Activated T-cell treated with anti-CD3 and anti-CD28 coated beads, Interleukin-2, amount 50 U/mL, for 72 hours (primary cell): ENCODE measurements around the gene BBS1. TPM values are rescaled to one million over a fixed set of nuclear protein-coding genes. Genes with fewer than 3 reads are reported as not detected.
A peak's percentile ranks its signal among the peaks of the same experiment; 100 is the strongest.
"Not testable (repeated sequence)": the region's sequence is repeated elsewhere in the genome, so short reads cannot be mapped to it uniquely, and the experiment has no call there.

Experiments used
- ATAC-seq, 2 donors: fragments of 150-1000 bp; cut with Tn5 transposase; replicated peaks in 1 of 2; 2 replicates each; pipeline ENCODE4 v1.10.0; 2021; ENCODE audit warnings: moderate library complexity in 2 of 2, mild to moderate bottlenecking in 1 of 2
- DNase-seq, 2 donors: peaks; one replicate each; pipeline ENCODE4 v3.0.0; 2021 to 2022; ENCODE audit warnings: mixed read lengths in 1 of 2
- H3K27ac Mint-ChIP-seq: one replicate; pipeline ENCODE4 v1.8.0; 2022; ENCODE audit warnings: mild to moderate bottlenecking, moderate library complexity, mixed read lengths
- H3K27me3 Mint-ChIP-seq: one replicate; pipeline ENCODE4 v1.8.0; 2022; ENCODE audit warnings: low read depth, mixed read lengths
- H3K36me3 Mint-ChIP-seq, 2 donors: one replicate each; pipeline ENCODE4 v1.8.0; 2022; ENCODE audit warnings: mixed read lengths in 2 of 2, mild to moderate bottlenecking in 1 of 2; ENCODE audit not compliant: insufficient read depth in 2 of 2
- H3K4me1 Mint-ChIP-seq: one replicate; pipeline ENCODE4 v1.8.0; 2022; ENCODE audit warnings: low read depth, mixed read lengths
- H3K4me3 Mint-ChIP-seq, 2 donors: one replicate each; pipeline ENCODE4 v1.8.0; 2022; ENCODE audit warnings: mild to moderate bottlenecking in 2 of 2, mixed read lengths in 2 of 2, moderate library complexity in 2 of 2
- H3K9me3 Mint-ChIP-seq, 2 donors: one replicate each; pipeline ENCODE4 v1.8.0; 2022; ENCODE audit warnings: mixed read lengths in 2 of 2
- total RNA-seq, 2 donors: library from RNA; stranded (reverse); gene quantifications; one replicate each; pipeline ENCODE4 v1.2.3, GENCODE V29; 2022

BBS1 gene
- total RNA-seq, 2 donors from 2014 or later, result 18.1 to 18.8 TPM

DNA sequence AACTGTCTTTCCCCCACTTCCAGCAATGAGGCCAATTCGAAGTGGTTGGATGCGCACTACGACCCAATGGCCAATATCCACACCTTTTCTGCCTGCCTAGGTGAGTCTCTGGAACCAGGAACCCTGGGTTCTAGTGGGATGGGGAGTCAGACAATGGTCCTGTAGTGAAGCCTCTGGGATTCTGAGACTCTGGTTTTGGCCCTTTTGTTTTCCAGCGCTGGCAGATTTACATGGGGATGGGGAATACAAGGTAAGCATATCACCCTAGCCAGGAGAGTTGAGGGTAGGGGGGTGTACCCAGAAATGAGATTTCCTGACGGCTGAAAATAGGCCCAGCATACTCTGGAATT, 530 bp downstream of the BBS1 start:
- Mint-ChIP-seq H3K4me3 (peak overlapping the region; percentile 93), H3K36me3 (peaks cover 0 to 2% of the 10 kb centered on the region in 2 donors), H3K4me1 (peaks cover 10% of the 10 kb centered on the region), H3K27ac (peak overlapping the region; percentile 10), H3K27me3 (no peaks in the 10 kb centered on the region), H3K9me3 (no peaks in the 10 kb centered on the region)
- DNase-seq, result no peak
- ATAC-seq, result no peak

DNA sequence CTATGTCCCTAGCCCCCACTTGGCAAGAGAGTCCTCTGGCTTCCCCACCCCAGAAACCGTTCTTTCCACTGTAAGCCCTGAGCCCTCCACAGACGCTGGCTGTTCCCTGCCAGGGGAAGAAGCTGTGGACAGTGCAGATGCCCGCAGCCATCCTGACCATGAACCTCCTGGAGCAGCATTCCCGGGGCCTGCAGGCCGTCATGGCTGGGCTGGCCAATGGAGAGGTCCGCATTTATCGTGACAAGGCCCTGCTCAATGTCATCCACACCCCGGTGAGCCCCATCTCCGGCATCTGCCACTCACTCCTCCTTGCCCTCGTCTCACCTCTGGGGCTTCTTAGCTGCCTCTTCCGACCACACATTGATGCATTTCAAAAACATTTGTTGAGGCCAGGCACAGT, 13.2 kb downstream of the BBS1 start:
- Mint-ChIP-seq H3K9me3 (no peaks in the 10 kb centered on the region), H3K4me3 (no peak overlapping the region), H3K27me3 (no peaks in the 10 kb centered on the region), H3K27ac (no peak overlapping the region), H3K36me3 (peaks cover 2 to 8% of the 10 kb centered on the region in 2 donors), H3K4me1 (no peaks in the 10 kb centered on the region)
- DNase-seq (no peak), ATAC-seq (no peak)

DNA sequence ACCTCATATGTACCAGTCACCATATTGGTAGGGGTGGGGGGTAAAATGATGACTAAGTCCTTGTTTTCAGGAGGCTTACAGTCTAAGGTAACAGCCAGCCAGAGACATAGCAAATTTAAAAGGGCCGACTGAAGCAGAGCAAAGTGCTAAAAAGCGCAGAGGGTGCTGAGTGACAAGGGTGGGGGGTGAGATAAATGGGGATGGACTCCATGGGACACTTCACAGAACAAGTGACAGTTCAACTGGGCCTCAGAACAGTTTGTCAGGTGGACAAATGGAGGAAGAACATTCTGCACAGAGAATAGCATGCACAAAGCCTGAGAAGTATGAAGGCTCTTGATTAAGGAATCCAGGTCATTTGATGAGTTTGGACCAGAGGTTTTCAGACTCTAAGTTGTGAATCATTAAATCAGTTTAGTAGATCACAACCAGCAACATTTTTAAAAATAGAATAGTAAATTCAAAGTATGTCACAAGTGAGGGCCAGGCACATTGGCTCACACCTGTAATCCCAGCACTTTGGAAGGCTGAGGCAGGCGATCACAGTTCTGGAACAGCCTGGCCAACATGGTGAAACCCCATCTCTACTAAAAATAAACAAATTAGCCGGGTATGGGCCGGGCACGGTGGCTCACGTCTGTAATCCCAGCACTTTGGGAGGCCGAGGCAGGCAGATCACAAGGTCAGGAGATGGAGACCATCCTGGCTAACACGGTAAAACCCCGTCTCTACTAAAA, 14.0 kb downstream of the BBS1 start:
- H3K36me3 Mint-ChIP-seq, result peaks cover 2 to 8% of the 10 kb centered on the region in 2 donors
- no peak overlapping the region for H3K4me3 Mint-ChIP-seq
- H3K27me3 Mint-ChIP-seq, result no peaks in the 10 kb centered on the region
- H3K9me3 Mint-ChIP-seq, result no peaks in the 10 kb centered on the region
- ATAC-seq, result no peak
- no peaks in the 10 kb centered on the region for H3K4me1 Mint-ChIP-seq
- H3K27ac Mint-ChIP-seq, result no peak overlapping the region
- no peak for DNase-seq

DNA sequence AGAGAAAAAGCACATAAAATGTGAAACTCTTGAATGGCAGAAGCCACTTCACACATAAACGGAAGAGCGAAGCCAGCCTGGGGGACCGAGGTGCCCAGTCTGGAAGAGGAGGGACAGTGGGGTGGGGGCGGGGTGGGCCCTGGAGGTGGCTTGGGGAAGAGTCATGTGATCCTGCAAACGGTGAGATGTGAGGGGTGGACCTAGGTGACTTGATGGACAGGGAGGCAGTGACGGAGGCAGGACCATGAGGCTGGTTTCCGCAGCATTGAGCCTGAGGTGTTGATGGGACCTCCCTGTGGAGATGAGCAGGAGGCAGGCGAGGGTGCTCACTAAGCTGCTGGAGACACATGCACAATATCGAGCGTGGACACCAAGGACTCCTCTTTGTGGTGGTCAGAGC, 18.6 kb downstream of the BBS1 start:
- Mint-ChIP-seq H3K4me1 (peaks cover 6% of the 10 kb centered on the region), H3K4me3 (no peak overlapping the region), H3K27me3 (no peaks in the 10 kb centered on the region), H3K36me3 (peaks cover 0 to 3% of the 10 kb centered on the region in 2 donors), H3K27ac (no peak overlapping the region), H3K9me3 (no peaks in the 10 kb centered on the region)
- ATAC-seq (no peak), DNase-seq (no peak)

DNA sequence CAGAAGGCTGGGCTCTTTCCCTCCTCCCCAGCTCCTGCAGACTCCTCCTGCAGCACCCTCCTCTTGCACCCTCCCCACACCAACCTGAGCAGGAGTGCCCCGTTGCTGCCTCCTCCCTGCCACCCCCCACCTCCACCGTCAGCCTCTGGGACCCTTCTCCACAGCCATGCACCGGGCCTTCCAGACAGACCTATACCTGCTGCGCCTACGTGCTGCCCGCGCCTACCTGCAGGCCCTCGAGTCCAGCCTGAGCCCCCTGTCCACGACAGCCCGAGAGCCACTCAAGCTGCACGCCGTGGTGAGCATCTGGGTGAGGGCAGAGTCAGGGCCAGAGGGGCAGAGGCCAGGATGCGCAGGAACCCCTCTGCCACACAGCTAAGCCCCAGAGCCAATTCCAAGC, 19.2 kb downstream of the BBS1 start:
- Mint-ChIP-seq H3K27me3 (no peaks in the 10 kb centered on the region), H3K4me1 (peaks cover 6% of the 10 kb centered on the region), H3K9me3 (no peaks in the 10 kb centered on the region), H3K4me3 (no peak overlapping the region), H3K27ac (no peak overlapping the region), H3K36me3 (peaks cover 0 to 3% of the 10 kb centered on the region in 2 donors)
- DNase-seq (no peak), ATAC-seq (no peak)

DNA sequence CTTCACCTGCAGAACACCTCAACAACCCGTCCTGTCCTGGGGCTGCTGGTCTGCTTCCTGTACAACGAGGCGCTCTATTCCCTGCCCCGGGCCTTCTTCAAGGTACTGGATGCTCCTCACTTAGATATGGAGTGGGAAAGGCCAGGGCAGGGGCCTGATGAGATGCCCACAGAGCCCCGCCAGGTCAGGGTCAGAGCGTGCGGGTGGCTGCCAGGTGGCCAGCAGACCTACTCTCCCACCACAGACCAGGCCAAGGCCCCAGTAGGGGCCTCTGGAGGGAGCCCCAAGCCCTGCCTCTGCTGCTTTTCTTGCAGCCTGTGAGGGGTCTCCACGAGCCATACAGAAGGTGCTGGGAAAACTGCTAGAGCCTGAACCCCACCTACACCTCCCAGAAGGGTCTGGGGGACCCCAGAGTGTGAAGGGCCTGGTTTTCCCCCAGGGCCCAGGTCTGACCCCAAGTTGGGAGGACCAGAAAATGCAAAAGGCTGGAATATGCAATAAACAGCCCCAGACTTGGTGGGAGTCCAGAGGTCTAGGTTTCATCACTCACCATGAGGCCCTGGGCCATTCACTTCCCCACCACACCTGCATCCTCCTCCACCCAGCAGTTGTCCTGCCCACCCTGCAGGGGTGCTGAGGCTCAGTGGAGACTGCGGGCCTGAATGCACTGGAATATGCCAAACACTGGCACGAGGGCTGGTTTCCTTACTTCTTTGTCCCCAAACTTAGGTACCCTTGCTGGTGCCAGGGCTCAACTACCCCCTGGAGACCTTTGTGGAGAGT, 20.7 kb downstream of the BBS1 start:
- Mint-ChIP-seq H3K4me1 (peaks cover 6% of the 10 kb centered on the region), H3K27me3 (no peaks in the 10 kb centered on the region), H3K27ac (no peak overlapping the region), H3K9me3 (no peaks in the 10 kb centered on the region), H3K4me3 (no peak overlapping the region), H3K36me3 (peaks cover 3 to 7% of the 10 kb centered on the region in 2 donors)
- DNase-seq (no peak), ATAC-seq (no peak)

DNA sequence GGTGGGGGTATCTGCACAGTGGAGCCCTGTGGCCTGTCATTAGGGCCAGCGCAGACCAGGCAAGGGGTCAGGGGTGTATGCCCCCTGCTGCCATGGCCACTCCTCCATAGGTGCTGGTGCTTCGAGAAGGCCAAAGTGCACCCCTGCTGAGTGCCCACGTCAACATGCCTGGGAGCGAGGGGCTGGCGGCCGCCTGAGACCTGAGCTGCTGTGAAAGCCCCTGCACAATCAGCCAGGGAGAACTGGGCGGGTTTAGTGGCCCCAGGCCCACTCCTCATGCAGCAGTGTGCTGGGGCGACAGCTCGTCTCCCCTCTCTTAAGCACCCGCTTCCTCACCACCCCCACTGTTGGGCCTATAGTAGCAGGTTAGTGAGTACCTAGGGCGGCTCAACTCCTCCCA, 21.4 kb downstream of the BBS1 start:
- H3K4me1 Mint-ChIP-seq, result peaks cover 6% of the 10 kb centered on the region
- no peak for ATAC-seq

DNA sequence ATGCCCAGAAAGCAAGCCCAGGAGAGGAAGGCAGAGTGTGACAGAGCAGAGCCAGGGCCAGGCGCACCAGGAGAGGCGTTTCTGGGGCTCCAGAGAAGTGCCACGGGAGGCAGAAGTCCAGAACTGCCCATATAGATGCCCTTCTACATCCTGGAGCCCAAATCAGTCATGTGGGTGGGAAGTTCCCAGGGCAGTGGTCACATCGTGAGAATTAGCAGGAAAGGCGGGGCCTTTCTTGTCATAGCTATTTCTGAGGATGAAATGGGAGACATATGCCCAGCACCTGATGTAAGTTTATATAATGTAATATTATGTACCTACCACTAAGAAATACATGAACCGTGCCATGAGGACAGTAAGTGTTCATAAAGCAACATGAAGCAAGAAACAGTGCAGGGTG, 22.3 kb downstream of the BBS1 start:
- Mint-ChIP-seq H3K4me1 (peaks cover 6% of the 10 kb centered on the region), H3K27me3 (no peaks in the 10 kb centered on the region), H3K27ac (peak overlapping the region; percentile 64), H3K4me3 (no peak overlapping the region), H3K9me3 (no peaks in the 10 kb centered on the region), H3K36me3 (peaks cover 0 to 9% of the 10 kb centered on the region in 2 donors)
- ATAC-seq (no peak), DNase-seq (no peak)

More for the DNA sequence above, 21.4 kb downstream of the BBS1 start:
- Mint-ChIP-seq H3K4me3 (no peak overlapping the region), H3K27me3 (no peaks in the 10 kb centered on the region), H3K27ac (no peak overlapping the region), H3K36me3 (peaks cover 0 to 7% of the 10 kb centered on the region in 2 donors), H3K9me3 (no peaks in the 10 kb centered on the region)
- DNase-seq, result no peak

DNA sequence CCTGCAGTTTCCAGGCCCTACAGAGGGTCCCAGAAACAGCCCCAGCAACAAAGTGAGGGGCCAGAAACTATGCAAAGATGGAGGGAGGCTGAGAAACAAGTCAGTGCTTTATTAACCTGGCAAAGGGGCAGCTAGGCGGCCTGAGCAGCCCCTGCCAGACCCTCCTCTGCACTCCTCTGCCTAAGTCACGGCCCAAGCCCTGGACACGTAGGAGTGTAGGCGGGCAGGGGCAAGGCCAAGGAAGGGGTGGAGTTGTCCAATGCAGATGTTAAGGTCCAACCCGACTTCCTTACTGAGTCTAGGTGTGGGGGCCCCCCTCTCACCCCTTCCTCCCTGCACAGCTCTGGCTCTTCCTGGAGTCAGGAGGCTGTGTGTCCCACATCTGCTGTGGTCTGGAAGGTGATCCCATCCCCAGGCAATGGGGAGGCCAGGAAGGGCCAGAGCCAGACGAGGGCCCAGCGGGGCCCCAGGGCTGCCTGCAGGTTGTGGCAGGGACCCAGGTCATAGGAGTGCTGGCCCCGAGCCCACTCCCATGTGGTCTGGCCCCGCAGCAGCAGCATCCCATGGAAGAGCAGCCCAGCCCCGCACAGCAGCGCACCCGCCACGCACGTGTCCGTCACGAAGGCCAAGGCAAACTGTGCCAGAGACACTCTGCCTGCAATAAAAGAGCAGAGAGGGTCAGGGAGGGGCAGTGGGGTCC, 28.9 kb downstream of the BBS1 start:
- Mint-ChIP-seq H3K4me3 (no peak overlapping the region), H3K36me3 (peaks cover 5 to 19% of the 10 kb centered on the region in 2 donors), H3K4me1 (peaks cover 21% of the 10 kb centered on the region), H3K27ac (no peak overlapping the region), H3K9me3 (no peaks in the 10 kb centered on the region), H3K27me3 (no peaks in the 10 kb centered on the region)
- ATAC-seq (no peak), DNase-seq (no peak)

DNA sequence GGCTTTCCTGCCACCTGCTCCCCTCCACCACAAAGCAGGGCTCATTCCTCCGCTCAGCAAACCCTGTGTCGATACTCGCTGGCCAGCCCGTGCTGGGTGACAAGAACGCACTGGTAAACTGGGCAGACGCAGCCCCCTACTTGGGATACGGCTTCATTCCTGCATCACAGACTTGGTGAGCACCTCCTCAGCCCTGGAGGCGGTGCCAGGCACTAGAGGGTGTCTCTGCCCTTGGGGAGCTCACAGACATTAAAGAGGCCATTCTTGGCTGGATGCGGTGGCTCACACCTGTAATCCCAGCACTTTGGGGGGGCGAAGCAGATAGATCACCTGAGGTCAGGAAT, 29.4 kb downstream of the BBS1 start:
- Mint-ChIP-seq H3K27me3 (no peaks in the 10 kb centered on the region), H3K36me3 (peaks cover 5 to 19% of the 10 kb centered on the region in 2 donors), H3K4me1 (peaks cover 24% of the 10 kb centered on the region)

DNA sequence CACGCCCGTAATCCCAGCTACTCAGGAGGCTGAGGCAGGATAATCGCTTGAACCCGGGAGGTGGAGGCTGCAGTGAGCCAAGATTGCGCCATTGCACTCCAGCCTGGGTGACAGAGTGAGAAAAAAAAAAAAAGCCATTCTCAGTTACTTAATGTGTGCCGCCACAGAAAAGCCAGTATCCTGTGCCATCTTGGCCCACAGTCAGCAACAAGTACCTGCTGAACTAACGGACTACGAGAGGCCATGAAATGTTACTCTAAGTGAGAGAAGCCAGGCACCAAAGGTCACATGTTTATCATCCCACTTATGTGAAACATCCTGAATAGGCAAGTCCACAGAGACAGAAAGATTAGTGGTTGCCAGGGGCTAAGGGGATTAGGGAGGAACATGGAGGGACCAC, 30.2 kb downstream of the BBS1 start:
- not testable (repeated sequence) for H3K27ac Mint-ChIP-seq, H3K4me3 Mint-ChIP-seq, DNase-seq, H3K9me3 Mint-ChIP-seq, H3K27me3 Mint-ChIP-seq, ATAC-seq
- Mint-ChIP-seq H3K36me3 (peaks cover 5 to 15% of the 10 kb centered on the region in 2 donors), H3K4me1 (peaks cover 30% of the 10 kb centered on the region)

More for the DNA sequence above, 29.4 kb downstream of the BBS1 start:
- no peak overlapping the region for H3K27ac Mint-ChIP-seq
- H3K4me3 Mint-ChIP-seq, result no peak overlapping the region
- no peaks in the 10 kb centered on the region for H3K9me3 Mint-ChIP-seq
- ATAC-seq (no peak), DNase-seq (no peak)

DNA sequence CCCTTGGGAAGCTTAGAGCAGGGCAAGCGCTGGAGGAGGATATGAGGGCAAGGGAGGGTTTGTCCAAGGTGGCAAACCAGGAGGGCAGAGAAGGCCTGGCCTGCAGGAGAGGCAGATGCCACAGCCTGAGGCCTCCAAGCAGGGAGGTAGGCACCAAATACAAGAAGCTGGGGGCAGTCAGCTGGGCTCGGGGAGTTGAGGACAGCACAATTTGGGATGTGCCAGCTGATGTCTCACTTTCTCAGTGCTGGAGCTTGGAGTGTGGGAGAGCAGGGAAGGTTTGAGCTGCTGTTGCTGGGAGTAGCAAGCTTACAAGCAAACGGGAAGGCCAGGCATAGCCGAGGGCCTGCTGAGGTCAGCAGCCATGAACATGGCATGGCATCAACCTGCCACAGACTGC, 31.5 kb downstream of the BBS1 start:
- Mint-ChIP-seq H3K36me3 (peaks cover 5 to 12% of the 10 kb centered on the region in 2 donors), H3K27me3 (no peaks in the 10 kb centered on the region), H3K9me3 (no peaks in the 10 kb centered on the region), H3K4me1 (peaks cover 36% of the 10 kb centered on the region), H3K4me3 (peak overlapping the region in 1 of 2 donors; percentile 15), H3K27ac (no peak overlapping the region)
- DNase-seq (no peak), ATAC-seq (no peak)

DNA sequence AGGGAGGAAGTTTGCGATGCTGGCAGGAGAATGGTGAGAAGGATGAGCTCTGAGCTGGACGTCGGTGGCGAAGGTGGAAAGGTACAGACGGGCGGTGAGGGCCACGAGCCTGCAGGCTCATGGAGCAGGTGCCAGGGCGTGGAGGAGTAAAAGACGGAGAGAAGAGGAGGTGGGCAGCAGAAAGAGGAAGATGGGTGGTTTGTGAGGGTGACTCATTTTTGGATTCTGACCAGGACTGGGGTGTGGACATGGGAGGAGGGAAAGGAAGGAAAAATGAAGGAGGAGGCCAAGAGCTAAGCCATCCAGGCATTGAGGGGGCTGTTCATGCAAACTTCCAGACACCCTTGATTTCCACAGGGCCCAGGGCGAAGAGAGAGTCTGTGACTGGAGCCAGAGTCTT, 31.9 kb downstream of the BBS1 start:
- DNase-seq (no peak), ATAC-seq (no peak)
- Mint-ChIP-seq H3K4me1 (peaks cover 36% of the 10 kb centered on the region), H3K27ac (no peak overlapping the region), H3K4me3 (peak overlapping the region in 1 of 2 donors; percentile 15), H3K9me3 (no peaks in the 10 kb centered on the region), H3K27me3 (no peaks in the 10 kb centered on the region), H3K36me3 (peaks cover 5 to 11% of the 10 kb centered on the region in 2 donors)
